Naive thymus-derived CD4-positive, alpha-beta T cell (primary cell): Measurements from ENCODE around the gene DPEP1. TPM values are rescaled to one million over a fixed set of nuclear protein-coding genes. Genes with fewer than 3 reads are reported as not detected.
"Not testable (repeated sequence)": the region's sequence is repeated elsewhere in the genome, so short reads cannot be mapped to it uniquely, and the experiment has no call there.

ENCODE experiments used
- ATAC-seq: fragments of 150-1000 bp; cut with Tn5 transposase; 2 replicates; pipeline ENCODE4 v1.10.0; 2021; ENCODE audit warnings: mild to moderate bottlenecking, moderate library complexity
- CTCF ChIA-PET: fragments of 350-600 bp; sonication (Branson Sonifier 250); formaldehyde crosslinking; loops from one replicate; lab custom pipeline; 2021; ENCODE audit warnings: antibody characterized with exemption; lab: Charles Lee
- POLR2A ChIA-PET: fragments of 350-600 bp; sonication (Branson Sonifier 250); formaldehyde crosslinking; loops from one replicate; lab custom pipeline; 2021; ENCODE audit warnings: antibody characterized with exemption, inconsistent platforms; lab: Charles Lee
- DNase-seq, 9 donors: peaks; one replicate each; pipeline versions ENCODE4 v3.0.0 to v3.0.0-alpha.2; 2020 to 2022; ENCODE audit warnings: mixed read lengths in 1 of 9
- H3K27ac ChIP-seq: one replicate; pipeline ENCODE4 v1.7.0; 2013; ENCODE audit warnings: mild to moderate bottlenecking, low read depth, low read length, moderate library complexity
- H3K27me3 ChIP-seq, 2 donors: one replicate each; pipeline ENCODE4 v1.7.0; 2013; ENCODE audit warnings: low read length in 2 of 2, mild to moderate bottlenecking in 2 of 2, moderate library complexity in 2 of 2; ENCODE audit not compliant: control insufficient read depth in 2 of 2, insufficient read depth in 2 of 2
- H3K36me3 ChIP-seq, 3 experiments: 1 replicate in 2 of 3; 2 replicates in 1 of 3; pipeline ENCODE4 v1.7.0; 2013; ENCODE audit warnings: low read length in 3 of 3, mild to moderate bottlenecking in 3 of 3, moderate library complexity in 1 of 3; ENCODE audit not compliant: insufficient read depth in 3 of 3, control insufficient read depth in 2 of 3
- H3K4me1 ChIP-seq, 2 donors: one replicate each; pipeline ENCODE4 v1.7.0; 2013; ENCODE audit warnings: low read length in 2 of 2, mild to moderate bottlenecking in 2 of 2, moderate library complexity in 1 of 2; ENCODE audit not compliant: control insufficient read depth in 2 of 2, insufficient read depth in 2 of 2
- H3K4me3 ChIP-seq: 2 replicates; pipeline ENCODE4 v1.7.0; 2013; ENCODE audit warnings: mild to moderate bottlenecking, low read length
- H3K9me3 ChIP-seq, 3 experiments: 1 replicate in 2 of 3; 2 replicates in 1 of 3; pipeline ENCODE4 v1.7.0; 2013; ENCODE audit warnings: low read length in 3 of 3; ENCODE audit not compliant: control insufficient read depth in 2 of 3
- H3K27ac Mint-ChIP-seq, 9 donors: one replicate each; pipeline ENCODE4 v1.8.0; 2020 to 2022; ENCODE audit warnings: mixed read lengths in 9 of 9, mild to moderate bottlenecking in 8 of 9, moderate library complexity in 5 of 9, inconsistent platforms in 2 of 9
- H3K27me3 Mint-ChIP-seq, 5 donors: one replicate each; pipeline ENCODE4 v1.8.0; 2021 to 2022; ENCODE audit warnings: mixed read lengths in 5 of 5, mild to moderate bottlenecking in 1 of 5
- H3K36me3 Mint-ChIP-seq, 5 donors: one replicate each; pipeline ENCODE4 v1.8.0; 2020 to 2022; ENCODE audit warnings: mixed read lengths in 5 of 5, mild to moderate bottlenecking in 3 of 5, inconsistent platforms in 1 of 5
- H3K4me1 Mint-ChIP-seq, 7 donors: one replicate each; pipeline ENCODE4 v1.8.0; 2020 to 2022; ENCODE audit warnings: mixed read lengths in 7 of 7, mild to moderate bottlenecking in 3 of 7, inconsistent platforms in 1 of 7
- H3K4me3 Mint-ChIP-seq, 10 donors: one replicate each; pipeline ENCODE4 v1.8.0; 2020 to 2022; ENCODE audit warnings: mild to moderate bottlenecking in 10 of 10, mixed read lengths in 10 of 10, moderate library complexity in 6 of 10, inconsistent platforms in 2 of 10
- H3K9me3 Mint-ChIP-seq, 11 donors: one replicate each; pipeline ENCODE4 v1.8.0; 2020 to 2022; ENCODE audit warnings: mixed read lengths in 11 of 11, mild to moderate bottlenecking in 4 of 11, inconsistent platforms in 1 of 11, moderate library complexity in 1 of 11
- intact Hi-C, 2 donors: fragments of 100-400 bp; cut with micrococcal nuclease; formaldehyde crosslinking; loops; one replicate each; pipeline ENCODE4 v1.15.1; 2023
- polyA plus RNA-seq, 2 donors: library from polyadenylated mRNA; unstranded; fragments of 300-500 nt; fragmentation: Illumina TruSeq; gene quantifications; one replicate each; pipeline ENCODE4 v1.2.3, GENCODE V29; 2021
- total RNA-seq, 6 experiments: library from RNA in 5 of 6; stranded (reverse) in 5 of 6; gene quantifications; 1 replicate in 5 of 6; 2 replicates in 1 of 6; pipeline ENCODE4 v1.2.3 and lab custom pipeline; 2021 to 2026

The DPEP1 gene
- total and polyA plus RNA-seq, 7 experiments from 2014 or later = not detected

DNA sequence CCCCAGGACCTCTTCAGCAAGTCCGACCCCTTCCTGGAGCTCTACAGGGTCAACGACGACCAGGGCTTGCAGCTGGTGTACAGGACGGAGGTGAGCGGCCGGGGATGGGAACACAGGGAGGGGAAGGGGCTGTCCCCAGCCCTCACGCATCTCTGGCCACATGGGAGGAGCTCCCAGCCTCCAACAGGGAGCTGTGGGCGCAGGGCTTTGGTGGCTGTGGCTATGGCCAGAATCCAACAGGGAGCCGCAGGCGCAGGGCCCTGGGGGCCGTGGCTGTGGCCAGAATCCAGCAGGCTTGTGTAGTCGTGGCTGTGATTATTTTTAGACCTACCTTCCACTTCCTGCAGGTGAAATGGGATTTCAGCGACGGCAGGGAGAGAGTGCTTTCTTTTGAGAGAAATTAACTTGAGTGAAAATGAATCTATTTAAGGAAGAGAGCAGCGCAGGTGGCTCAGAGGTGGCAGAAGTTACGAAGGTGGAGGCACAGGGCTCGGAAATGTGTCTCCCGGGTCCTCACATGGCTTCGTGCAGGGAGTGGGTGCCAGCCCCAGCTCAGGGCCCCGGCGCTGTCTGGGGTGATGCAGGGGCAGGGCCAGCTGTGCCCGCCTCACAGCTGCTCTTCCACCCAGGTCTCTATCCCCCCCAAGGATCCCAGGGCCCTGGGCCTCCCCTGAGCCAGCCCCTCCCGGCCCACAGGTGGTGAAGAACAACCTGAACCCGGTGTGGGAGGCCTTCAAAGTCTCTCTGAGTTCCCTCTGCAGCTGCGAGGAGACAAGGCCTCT, 28.5 kb upstream of the DPEP1 start:
- DNase-seq (no peak), ATAC-seq (no peak)
- Histone ChIP-seq H3K27ac (no peak overlapping the region), H3K4me3 (no peak overlapping the region), H3K4me1 (no peaks in the 10 kb centered on the region), H3K27me3 (no peaks in the 10 kb centered on the region), H3K9me3 (no peaks in the 10 kb centered on the region), H3K36me3 (no peaks in the 10 kb centered on the region)
- Mint-ChIP-seq H3K27me3 (no peaks in the 10 kb centered on the region), H3K27ac (peak overlapping the region in 1 of 9 donors; percentile 41), H3K36me3 (no peaks in the 10 kb centered on the region), H3K4me1 (no peaks in the 10 kb centered on the region), H3K9me3 (no peaks in the 10 kb centered on the region), H3K4me3 (no peak overlapping the region)
- intact Hi-C loops = no loop called here
- ChIA-PET POLR2A (no interaction called here), CTCF (no interaction called here)

DNA sequence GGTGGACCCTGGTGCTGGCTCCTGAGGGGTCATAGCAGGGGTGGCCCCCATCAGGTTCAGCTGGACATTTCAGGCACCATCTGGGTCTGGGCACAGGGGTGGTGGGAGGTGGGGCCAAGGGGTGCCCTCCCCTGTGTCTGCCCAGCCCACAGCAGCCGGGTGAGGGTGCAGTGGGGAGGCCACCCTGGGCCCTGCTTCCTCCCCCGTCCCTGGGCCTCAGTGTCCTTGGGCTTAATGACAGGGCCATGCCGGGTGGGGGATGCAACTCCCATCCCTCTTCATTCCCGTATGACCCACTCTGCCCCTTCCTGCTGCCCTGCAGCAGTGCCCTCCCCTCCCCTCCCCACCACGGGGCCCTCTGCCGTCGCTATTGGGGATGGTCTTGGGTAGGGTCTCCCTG, 27.2 kb upstream of the DPEP1 start:
- intact Hi-C loops = no loop called here
- H3K4me3 Mint-ChIP-seq = peak overlapping the region in 1 of 10 donors; percentile 33
- no peaks in the 10 kb centered on the region for H3K9me3 ChIP-seq
- no peaks in the 10 kb centered on the region for H3K27me3 Mint-ChIP-seq
- H3K27ac Mint-ChIP-seq = peak overlapping the region in 1 of 9 donors; percentile 65
- POLR2A ChIA-PET = no interaction called here
- no peaks in the 10 kb centered on the region for H3K4me1 ChIP-seq
- DNase-seq (no peak), ATAC-seq (peak; percentile 14)
- no peaks in the 10 kb centered on the region for H3K27me3 ChIP-seq
- no peaks in the 10 kb centered on the region for H3K36me3 ChIP-seq
- no peak overlapping the region for H3K4me3 ChIP-seq
- H3K4me1 Mint-ChIP-seq = no peaks in the 10 kb centered on the region
- no peak overlapping the region for H3K27ac ChIP-seq
- CTCF ChIA-PET = no interaction called here
- no peaks in the 10 kb centered on the region for H3K36me3 Mint-ChIP-seq
- H3K9me3 Mint-ChIP-seq = no peaks in the 10 kb centered on the region

DNA sequence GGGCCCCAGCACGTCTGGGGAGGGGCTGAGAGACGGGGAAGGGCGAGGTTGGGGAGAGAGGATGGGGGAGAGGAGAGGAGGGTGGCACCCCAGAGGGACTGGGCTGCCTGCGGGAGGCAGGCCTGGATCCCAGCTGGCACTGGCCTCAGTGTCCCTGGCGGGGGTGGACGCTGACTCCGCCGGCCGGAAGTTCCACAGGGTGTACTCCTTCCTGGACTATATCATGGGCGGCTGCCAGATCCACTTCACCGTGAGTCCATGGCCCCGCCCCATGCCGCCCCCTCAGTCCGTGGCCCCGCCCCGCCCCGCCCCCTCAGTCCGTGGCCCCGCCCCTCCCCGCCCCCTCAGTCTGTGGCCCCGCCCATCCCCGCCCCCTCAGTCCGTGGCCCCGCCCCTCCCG, 26.6 kb upstream of the DPEP1 start:
- no peak overlapping the region for H3K4me3 ChIP-seq
- ChIA-PET CTCF (no interaction called here), POLR2A (no interaction called here)
- no peaks in the 10 kb centered on the region for H3K9me3 ChIP-seq
- no peaks in the 10 kb centered on the region for H3K4me1 Mint-ChIP-seq
- no peak overlapping the region for H3K27ac Mint-ChIP-seq
- H3K36me3 Mint-ChIP-seq = no peaks in the 10 kb centered on the region
- ATAC-seq = peak; percentile 44
- H3K27me3 Mint-ChIP-seq = no peaks in the 10 kb centered on the region
- intact Hi-C loops = no loop called here
- H3K4me1 ChIP-seq = no peaks in the 10 kb centered on the region
- no peak overlapping the region for H3K27ac ChIP-seq
- no peaks in the 10 kb centered on the region for H3K9me3 Mint-ChIP-seq
- no peak overlapping the region for H3K4me3 Mint-ChIP-seq
- no peak for DNase-seq
- H3K36me3 ChIP-seq = no peaks in the 10 kb centered on the region
- H3K27me3 ChIP-seq = no peaks in the 10 kb centered on the region

DNA sequence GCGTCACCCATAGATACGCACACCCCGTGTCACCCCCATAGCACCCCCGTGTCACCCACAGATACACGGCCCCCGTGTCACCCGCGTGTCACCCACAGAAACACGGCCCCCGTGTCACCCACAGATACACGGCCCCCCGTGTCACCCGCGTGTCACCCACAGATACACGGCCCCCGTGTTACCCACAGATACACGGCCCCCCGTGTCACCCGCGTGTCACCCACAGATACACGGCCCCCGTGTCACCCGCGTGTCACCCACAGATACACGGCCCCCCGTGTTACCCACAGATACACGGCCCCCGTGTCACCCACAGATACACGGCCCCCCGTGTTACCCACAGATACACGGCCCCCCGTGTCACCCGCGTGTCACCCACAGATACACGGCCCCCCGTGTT, 25.8 kb upstream of the DPEP1 start:
- H3K4me1 ChIP-seq, H3K9me3 ChIP-seq, H3K27me3 ChIP-seq, H3K36me3 Mint-ChIP-seq, ATAC-seq, DNase-seq, H3K36me3 ChIP-seq, H3K4me3 Mint-ChIP-seq, H3K27ac Mint-ChIP-seq, CTCF ChIA-PET, H3K9me3 Mint-ChIP-seq, intact Hi-C loops, POLR2A ChIA-PET, H3K4me1 Mint-ChIP-seq, H3K4me3 ChIP-seq, H3K27me3 Mint-ChIP-seq, H3K27ac ChIP-seq: not testable (repeated sequence)

DNA sequence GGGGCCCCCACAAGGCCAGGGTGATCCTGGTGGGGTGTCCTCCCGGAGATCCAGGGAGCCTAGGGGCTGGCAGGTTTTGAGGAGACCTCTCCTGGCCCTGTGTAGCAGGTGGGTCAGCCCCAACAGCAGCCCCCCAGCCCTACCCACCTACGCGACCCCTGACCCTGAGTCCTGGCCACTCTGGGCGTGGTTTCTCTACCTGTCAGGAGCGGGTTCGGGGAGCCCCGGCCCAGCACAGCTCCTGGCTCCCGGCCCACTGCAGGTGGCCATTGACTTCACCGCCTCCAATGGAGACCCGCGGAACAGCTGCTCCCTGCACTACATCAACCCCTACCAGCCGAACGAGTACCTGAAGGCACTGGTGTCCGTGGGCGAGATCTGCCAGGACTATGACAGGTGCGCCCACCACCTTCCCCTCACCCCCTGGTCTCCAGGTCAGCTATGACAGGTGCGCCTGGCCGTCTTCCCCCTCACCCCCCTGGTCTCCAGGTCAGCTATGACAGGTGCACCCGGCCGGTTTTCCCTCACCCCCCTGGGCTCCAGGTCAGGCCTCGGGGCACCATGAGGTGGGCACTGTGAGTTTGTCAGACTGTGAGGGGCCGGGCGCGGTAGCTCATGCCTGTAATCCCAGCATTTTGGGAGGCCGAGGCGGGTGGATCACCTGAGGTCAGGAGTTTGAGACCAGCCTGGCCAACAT, 24.9 kb upstream of the DPEP1 start:
- Mint-ChIP-seq H3K36me3 (no peaks in the 10 kb centered on the region), H3K4me1 (peaks cover 0 to 3% (median 2%) of the 10 kb centered on the region in 7 donors), H3K9me3 (no peaks in the 10 kb centered on the region), H3K27ac (no peak overlapping the region), H3K4me3 (no peak overlapping the region), H3K27me3 (no peaks in the 10 kb centered on the region)
- H3K9me3 ChIP-seq = no peaks in the 10 kb centered on the region
- DNase-seq (no peak), ATAC-seq (no peak)
- ChIA-PET CTCF (no interaction called here), POLR2A (no interaction called here)
- H3K27me3 ChIP-seq = no peaks in the 10 kb centered on the region
- H3K4me3 ChIP-seq = no peak overlapping the region
- intact Hi-C loops = no loop called here
- no peaks in the 10 kb centered on the region for H3K36me3 ChIP-seq
- H3K4me1 ChIP-seq = peaks cover 1 to 10% of the 10 kb centered on the region in 2 donors
- no peak overlapping the region for H3K27ac ChIP-seq

DNA sequence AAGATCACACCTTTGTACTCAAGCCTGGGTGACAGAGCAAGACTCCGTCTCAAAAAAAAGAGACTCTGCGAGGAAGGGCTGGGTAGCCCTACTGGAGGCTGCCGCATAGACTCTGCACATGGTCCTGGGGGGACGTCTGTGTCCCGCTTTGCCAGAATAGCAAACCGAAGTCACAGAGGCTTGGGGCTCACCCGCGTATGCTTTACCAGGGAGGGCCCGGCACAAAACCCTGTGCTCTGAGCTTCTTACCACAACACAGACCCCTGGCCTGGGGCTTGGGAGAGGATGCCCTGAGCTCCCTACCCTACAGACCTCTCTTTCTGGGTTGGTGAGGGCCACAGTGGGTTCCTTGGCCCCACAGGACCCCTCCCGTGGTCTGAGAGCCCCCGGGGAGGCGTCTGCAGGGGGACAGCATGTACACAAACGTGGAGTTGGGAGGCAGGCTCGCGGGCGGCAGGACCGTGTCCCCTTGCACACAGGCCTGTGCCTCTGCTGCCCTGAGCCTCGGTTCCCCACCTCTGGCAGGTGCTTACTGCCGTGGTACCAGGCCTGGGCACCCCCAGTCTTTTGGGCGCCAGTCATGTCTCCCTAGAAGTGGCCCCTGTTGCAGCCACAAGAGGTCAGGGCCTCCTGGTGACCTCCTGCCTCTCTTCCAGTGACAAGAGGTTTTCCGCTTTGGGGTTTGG, 24.1 kb upstream of the DPEP1 start:
- intact Hi-C loops = no loop called here
- no peaks in the 10 kb centered on the region for H3K9me3 ChIP-seq
- Mint-ChIP-seq H3K27ac (no peak overlapping the region), H3K27me3 (no peaks in the 10 kb centered on the region), H3K9me3 (no peaks in the 10 kb centered on the region), H3K4me3 (no peak overlapping the region), H3K36me3 (no peaks in the 10 kb centered on the region), H3K4me1 (peaks cover 2 to 11% (median 8%) of the 10 kb centered on the region in 7 donors)
- CTCF ChIA-PET = no interaction called here
- DNase-seq (no peak), ATAC-seq (no peak)
- POLR2A ChIA-PET = no interaction called here
- no peaks in the 10 kb centered on the region for H3K27me3 ChIP-seq
- peaks cover 8 to 15% of the 10 kb centered on the region in 2 donors for H3K4me1 ChIP-seq
- no peak overlapping the region for H3K27ac ChIP-seq
- no peak overlapping the region for H3K4me3 ChIP-seq
- no peaks in the 10 kb centered on the region for H3K36me3 ChIP-seq
